ENCODE data around the gene ATP8A2. TPM values are rescaled to one million over a fixed set of nuclear protein-coding genes. Genes with fewer than 3 reads are reported as not detected.

Gene ATP8A2
- total RNA-seq, 2 experiments from 2014 or later = 0.28 to 0.32 TPM

GRCh38 chr13:25683056-25683455 lies 311.3 kb downstream of the ATP8A2 start:
- H3K27me3 Mint-ChIP-seq = no peaks in the 10 kb centered on the region
- H3K36me3 Mint-ChIP-seq = no peaks in the 10 kb centered on the region
- no peak overlapping the region for H3K27ac Mint-ChIP-seq
- DNase-seq (no peak), ATAC-seq (no peak)
- peaks cover 2% of the 10 kb centered on the region for H3K9me3 Mint-ChIP-seq (ENCODE audit: low read depth)
- no peak overlapping the region for H3K4me3 Mint-ChIP-seq
- H3K4me1 Mint-ChIP-seq = no peaks in the 10 kb centered on the region
- CTCF ChIA-PET = no interaction called here

- CTCF ChIA-PET = no interaction called here
- peaks cover 2% of the 10 kb centered on the region for H3K9me3 Mint-ChIP-seq (ENCODE audit: low read depth)
- H3K4me1 Mint-ChIP-seq = no peaks in the 10 kb centered on the region
- no peaks in the 10 kb centered on the region for H3K36me3 Mint-ChIP-seq
- no peak overlapping the region for H3K27ac Mint-ChIP-seq
- no peak overlapping the region for H3K4me3 Mint-ChIP-seq
- DNase-seq = no peak
- H3K27me3 Mint-ChIP-seq = no peaks in the 10 kb centered on the region
- no peak for ATAC-seq
Measured at GRCh38 chr13:25683662-25684370, 312.0 kb downstream of the ATP8A2 start.

- CTCF ChIA-PET = no interaction called here
- no peak for DNase-seq
- H3K4me1 Mint-ChIP-seq = no peaks in the 10 kb centered on the region
- H3K9me3 Mint-ChIP-seq (ENCODE audit: low read depth) = peaks cover 2% of the 10 kb centered on the region
- no peak overlapping the region for H3K4me3 Mint-ChIP-seq
- H3K36me3 Mint-ChIP-seq = no peaks in the 10 kb centered on the region
- ATAC-seq = no peak
- no peak overlapping the region for H3K27ac Mint-ChIP-seq
- no peaks in the 10 kb centered on the region for H3K27me3 Mint-ChIP-seq
Measured at GRCh38 chr13:25684491-25684890, 312.7 kb downstream of the ATP8A2 start.

- Mint-ChIP-seq H3K27ac (no peak overlapping the region), H3K4me1 (no peaks in the 10 kb centered on the region), H3K9me3 (ENCODE audit: low read depth) (no peaks in the 10 kb centered on the region), H3K4me3 (no peak overlapping the region), H3K27me3 (peaks cover 13% of the 10 kb centered on the region), H3K36me3 (no peaks in the 10 kb centered on the region)
- CTCF ChIA-PET = interaction anchor here (0.6 kb wide), 1 partner anchor 1245 kb away, joined by 5 read pairs; no protein-coding TSS in a partner anchor
- no peak for DNase-seq
- no peak for ATAC-seq
Measured at GRCh38 chr13:25686831-25687470, 315.2 kb downstream of the ATP8A2 start.

- no peaks in the 10 kb centered on the region for H3K9me3 Mint-ChIP-seq (ENCODE audit: low read depth)
- no peaks in the 10 kb centered on the region for H3K36me3 Mint-ChIP-seq
- DNase-seq = no peak
- H3K4me1 Mint-ChIP-seq = no peaks in the 10 kb centered on the region
- CTCF ChIA-PET = no interaction called here
- no peak for ATAC-seq
- no peak overlapping the region for H3K4me3 Mint-ChIP-seq
- no peak overlapping the region for H3K27ac Mint-ChIP-seq
- H3K27me3 Mint-ChIP-seq = peaks cover 14% of the 10 kb centered on the region
Measured at GRCh38 chr13:25687471-25688225, 315.9 kb downstream of the ATP8A2 start.

GRCh38 chr13:25688536-25688935 lies 316.8 kb downstream of the ATP8A2 start:
- CTCF ChIA-PET = no interaction called here
- no peak overlapping the region for H3K4me3 Mint-ChIP-seq
- ATAC-seq (no peak), DNase-seq (no peak)
- H3K4me1 Mint-ChIP-seq = no peaks in the 10 kb centered on the region
- no peaks in the 10 kb centered on the region for H3K36me3 Mint-ChIP-seq
- peaks cover 14% of the 10 kb centered on the region for H3K27me3 Mint-ChIP-seq
- H3K9me3 Mint-ChIP-seq (ENCODE audit: low read depth) = no peaks in the 10 kb centered on the region
- H3K27ac Mint-ChIP-seq = no peak overlapping the region

GRCh38 chr13:25689539-25689938 lies 317.8 kb downstream of the ATP8A2 start:
- ATAC-seq (no peak), DNase-seq (no peak)
- H3K9me3 Mint-ChIP-seq (ENCODE audit: low read depth) = no peaks in the 10 kb centered on the region
- no peak overlapping the region for H3K27ac Mint-ChIP-seq
- CTCF ChIA-PET = no interaction called here
- H3K27me3 Mint-ChIP-seq = peaks cover 17% of the 10 kb centered on the region
- no peaks in the 10 kb centered on the region for H3K4me1 Mint-ChIP-seq
- H3K36me3 Mint-ChIP-seq = no peaks in the 10 kb centered on the region
- no peak overlapping the region for H3K4me3 Mint-ChIP-seq

GRCh38 chr13:25690582-25690981 lies 318.8 kb downstream of the ATP8A2 start:
- ATAC-seq (no peak), DNase-seq (no peak)
- H3K27ac Mint-ChIP-seq = no peak overlapping the region
- peaks cover 17% of the 10 kb centered on the region for H3K27me3 Mint-ChIP-seq
- H3K9me3 Mint-ChIP-seq (ENCODE audit: low read depth) = no peaks in the 10 kb centered on the region
- H3K36me3 Mint-ChIP-seq = no peaks in the 10 kb centered on the region
- CTCF ChIA-PET = no interaction called here
- no peaks in the 10 kb centered on the region for H3K4me1 Mint-ChIP-seq
- H3K4me3 Mint-ChIP-seq = no peak overlapping the region

GRCh38 chr13:25691654-25692053 lies 319.9 kb downstream of the ATP8A2 start:
- CTCF ChIA-PET = no interaction called here
- H3K27me3 Mint-ChIP-seq = peaks cover 17% of the 10 kb centered on the region
- ATAC-seq = no peak
- no peaks in the 10 kb centered on the region for H3K9me3 Mint-ChIP-seq (ENCODE audit: low read depth)
- H3K27ac Mint-ChIP-seq = no peak overlapping the region
- H3K4me1 Mint-ChIP-seq = no peaks in the 10 kb centered on the region
- no peaks in the 10 kb centered on the region for H3K36me3 Mint-ChIP-seq
- H3K4me3 Mint-ChIP-seq = no peak overlapping the region
- DNase-seq = no peak

- CTCF ChIA-PET = no interaction called here
- H3K36me3 Mint-ChIP-seq = no peaks in the 10 kb centered on the region
- no peak overlapping the region for H3K27ac Mint-ChIP-seq
- no peaks in the 10 kb centered on the region for H3K9me3 Mint-ChIP-seq (ENCODE audit: low read depth)
- ATAC-seq (no peak), DNase-seq (no peak)
- no peak overlapping the region for H3K4me3 Mint-ChIP-seq
- no peaks in the 10 kb centered on the region for H3K4me1 Mint-ChIP-seq
- peaks cover 17% of the 10 kb centered on the region for H3K27me3 Mint-ChIP-seq
Measured at GRCh38 chr13:25692099-25692498, 320.3 kb downstream of the ATP8A2 start.

GRCh38 chr13:25699056-25699455 lies 327.3 kb downstream of the ATP8A2 start:
- Mint-ChIP-seq H3K27me3 (peaks cover 10% of the 10 kb centered on the region), H3K36me3 (no peaks in the 10 kb centered on the region), H3K27ac (no peak overlapping the region), H3K9me3 (ENCODE audit: low read depth) (no peaks in the 10 kb centered on the region), H3K4me3 (no peak overlapping the region), H3K4me1 (no peaks in the 10 kb centered on the region)
- DNase-seq = no peak
- no peak for ATAC-seq
- CTCF ChIA-PET = no interaction called here

- Mint-ChIP-seq H3K4me1 (no peaks in the 10 kb centered on the region), H3K9me3 (ENCODE audit: low read depth) (no peaks in the 10 kb centered on the region), H3K27me3 (peaks cover 7% of the 10 kb centered on the region), H3K36me3 (no peaks in the 10 kb centered on the region), H3K27ac (no peak overlapping the region), H3K4me3 (no peak overlapping the region)
- no peak for ATAC-seq
- CTCF ChIA-PET = no interaction called here
- no peak for DNase-seq
Measured at GRCh38 chr13:25699600-25699999, 327.8 kb downstream of the ATP8A2 start.

GRCh38 chr13:25701304-25701703 lies 329.5 kb downstream of the ATP8A2 start:
- no peak overlapping the region for H3K4me3 Mint-ChIP-seq
- no peak for ATAC-seq
- CTCF ChIA-PET = no interaction called here
- H3K9me3 Mint-ChIP-seq (ENCODE audit: low read depth) = no peaks in the 10 kb centered on the region
- H3K27ac Mint-ChIP-seq = no peak overlapping the region
- no peaks in the 10 kb centered on the region for H3K4me1 Mint-ChIP-seq
- DNase-seq = no peak
- no peaks in the 10 kb centered on the region for H3K36me3 Mint-ChIP-seq
- H3K27me3 Mint-ChIP-seq = peaks cover 7% of the 10 kb centered on the region

- no peaks in the 10 kb centered on the region for H3K9me3 Mint-ChIP-seq (ENCODE audit: low read depth)
- no peak overlapping the region for H3K27ac Mint-ChIP-seq
- H3K36me3 Mint-ChIP-seq = no peaks in the 10 kb centered on the region
- H3K27me3 Mint-ChIP-seq = peaks cover 12% of the 10 kb centered on the region
- no peaks in the 10 kb centered on the region for H3K4me1 Mint-ChIP-seq
- no peak overlapping the region for H3K4me3 Mint-ChIP-seq
- CTCF ChIA-PET = no interaction called here
- no peak for DNase-seq
- ATAC-seq = no peak
Measured at GRCh38 chr13:25702386-25702785, 330.6 kb downstream of the ATP8A2 start.
